Measurements from ENCODE around the gene SLC18B1. TPM values are rescaled to one million over a fixed set of nuclear protein-coding genes. Genes with fewer than 3 reads are reported as not detected.

Gene SLC18B1
- total RNA-seq: 5.1 and 9.7 TPM in 2 replicates

DNA sequence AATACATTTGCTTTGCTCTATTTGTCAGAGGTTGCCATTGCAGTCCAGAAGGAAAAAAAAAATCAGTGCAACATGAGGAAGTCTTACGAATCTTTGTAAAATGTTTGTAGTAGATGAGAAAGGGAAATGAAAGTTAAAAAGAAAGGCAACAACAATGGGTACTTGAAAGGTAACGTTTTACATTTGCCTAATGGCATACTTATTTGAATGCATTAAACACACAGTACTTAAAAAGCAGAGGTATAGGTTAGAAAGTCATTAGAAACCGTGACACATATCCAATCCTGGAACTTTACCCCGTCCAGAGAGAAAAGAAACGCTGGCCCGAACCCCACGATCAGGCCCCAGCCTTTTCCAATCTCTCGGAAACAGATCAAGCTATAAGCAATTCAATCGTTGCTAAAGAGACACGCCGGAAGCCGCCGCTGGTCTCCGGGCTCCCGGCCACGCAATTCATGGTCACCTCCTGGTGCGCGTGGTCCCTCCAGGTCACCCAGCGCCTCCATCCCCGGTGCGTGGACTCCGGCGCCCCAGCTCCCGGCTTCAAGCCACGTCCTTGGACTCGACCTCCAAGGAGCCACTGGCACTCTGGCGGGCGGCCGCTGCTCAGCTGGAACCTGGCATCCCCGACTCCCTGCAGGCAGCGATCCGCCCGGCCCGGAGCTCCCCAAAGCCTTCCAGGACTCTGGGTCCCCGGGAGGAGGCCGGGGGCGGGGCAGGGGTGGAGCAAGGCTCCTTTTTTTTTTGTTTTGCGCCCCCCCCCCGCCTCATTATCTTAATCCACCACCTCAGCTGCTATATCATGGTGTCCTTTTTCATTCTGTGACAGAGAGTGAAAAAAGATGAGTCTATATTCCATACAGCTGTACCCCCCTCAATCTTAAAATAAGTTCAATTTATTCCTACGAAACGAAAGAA is at the start of gene SLC18B1:
TSS of gene SLC18B1 (minus strand) at position 687 of the 918 bp plus-strand sequence. CDS start at position 506, 181 bp downstream.

Small RNA genes within 50 kb of the gene (small RNA-seq; reads per million reads assigned to genes)
- gene SNORA33: 377 reads per million, percentile 99 among the genes with 10 or more reads in this experiment
- gene SNORD100: 61.8 reads per million, percentile 98 among the genes with 10 or more reads in this experiment
- gene SNORD101: 2,682 reads per million, percentile 100 among the genes with 10 or more reads in this experiment

Other genes starting within 250 kb of the SLC18B1 start
- not detected in 2 replicates for gene TAAR8, start 246.0 kb downstream of the SLC18B1 start, total RNA-seq
- gene TAAR6, start 228.3 kb downstream of the SLC18B1 start, total RNA-seq: not detected in 2 replicates
- not detected in 2 replicates for gene TAAR5, start 208.9 kb downstream of the SLC18B1 start, total RNA-seq
- not detected in 2 replicates for gene TAAR2, start 174.4 kb downstream of the SLC18B1 start, total RNA-seq
- gene TAAR1, start 139.5 kb downstream of the SLC18B1 start, total RNA-seq: not detected in 2 replicates
- gene VNN1, start 84.6 kb downstream of the SLC18B1 start, total RNA-seq: not detected in 2 replicates
- gene VNN2, start 40.7 kb downstream of the SLC18B1 start, total RNA-seq: not detected in 2 replicates
- gene RPS12, start 15.9 kb upstream of the SLC18B1 start, total RNA-seq: 1,026 and 1,376 TPM in 2 replicates

Measured in placental epithelial cell (primary cell).